Liver (tissue), 9 donors: ENCODE data around the gene NDUFS5. TPM values are rescaled to one million over a fixed set of nuclear protein-coding genes. Genes with fewer than 3 reads are reported as not detected.

Experiments used
- DNase-seq: peaks from one replicate; pipeline ENCODE4 v3.0.0-alpha.2; 2017; ENCODE audit warnings: low spot score
- H3K27ac ChIP-seq, 2 donors: one replicate each; pipeline ENCODE4 v1.7.0; 2013; ENCODE audit warnings: inconsistent platforms in 2 of 2, low read length in 2 of 2, control low read depth in 1 of 2, low read depth in 1 of 2, mild to moderate bottlenecking in 1 of 2
- H3K27me3 ChIP-seq, 4 donors: one replicate each; pipeline versions ENCODE4 v1.6.1 to v1.7.0; 2013; ENCODE audit warnings: low read length in 3 of 4, inconsistent platforms in 1 of 4, mild to moderate bottlenecking in 1 of 4, moderate library complexity in 1 of 4; ENCODE audit not compliant: control insufficient read depth in 4 of 4, insufficient read depth in 4 of 4
- H3K36me3 ChIP-seq, 4 donors: one replicate each; pipeline versions ENCODE4 v1.6.1 to v1.7.0; 2013; ENCODE audit warnings: low read length in 3 of 4, mild to moderate bottlenecking in 3 of 4, low read depth in 1 of 4, moderate library complexity in 1 of 4; ENCODE audit not compliant: control insufficient read depth in 4 of 4, insufficient read depth in 3 of 4
- H3K4me1 ChIP-seq, 4 donors: one replicate each; pipeline versions ENCODE4 v1.6.1 to v1.7.0; 2013; ENCODE audit warnings: low read length in 3 of 4, mild to moderate bottlenecking in 3 of 4, moderate library complexity in 1 of 4; ENCODE audit not compliant: control insufficient read depth in 4 of 4, insufficient read depth in 4 of 4
- H3K4me3 ChIP-seq, 3 donors: one replicate each; pipeline versions ENCODE4 v1.6.1 to v1.7.0; 2013; ENCODE audit warnings: low read length in 3 of 3, control low read depth in 1 of 3, low read depth in 1 of 3, mild to moderate bottlenecking in 1 of 3
- H3K9ac ChIP-seq, 2 donors: one replicate each; pipeline ENCODE4 v1.7.0; 2013; ENCODE audit warnings: low read length in 2 of 2, mild to moderate bottlenecking in 2 of 2, moderate library complexity in 2 of 2, control low read depth in 1 of 2, low read depth in 1 of 2
- H3K9me3 ChIP-seq, 4 donors: one replicate each; pipeline versions ENCODE4 v1.6.1 to v1.7.0; 2013; ENCODE audit warnings: low read length in 3 of 4; ENCODE audit not compliant: control insufficient read depth in 4 of 4
- EGR1 ChIP-seq, 2 donors: IDR thresholded peaks; 2 replicates each; pipeline ENCODE4 v1.6.1; 2016 to 2018; ENCODE audit warnings: antibody characterized with exemption in 2 of 2, low read depth in 2 of 2
- FOXA1 ChIP-seq: IDR thresholded peaks from 2 replicates; pipeline ENCODE4 v1.6.1; 2016; ENCODE audit warnings: antibody characterized with exemption
- FOXA2 ChIP-seq: IDR thresholded peaks from 2 replicates; pipeline ENCODE4 v1.6.1; 2016; ENCODE audit warnings: antibody characterized with exemption
- GABPA ChIP-seq, 2 donors: IDR thresholded peaks in 1 of 2; conservative IDR thresholded peaks in 1 of 2; 2 replicates each; pipeline ENCODE4 v1.6.1; 2016; ENCODE audit warnings: antibody characterized with exemption in 2 of 2, mild to moderate bottlenecking in 1 of 2, moderate library complexity in 1 of 2
- HNF4A ChIP-seq, 2 donors: conservative IDR thresholded peaks; 2 replicates each; pipeline ENCODE4 v1.6.1; 2016; ENCODE audit warnings: antibody characterized with exemption in 2 of 2, mild to moderate bottlenecking in 2 of 2
- JUND ChIP-seq, 2 donors: IDR thresholded peaks; 2 replicates each; pipeline ENCODE4 v1.6.1; 2016; ENCODE audit warnings: antibody characterized with exemption in 2 of 2
- NR2F2 ChIP-seq: IDR thresholded peaks from 2 replicates; pipeline ENCODE4 v1.6.1; 2016; ENCODE audit warnings: antibody characterized with exemption
- RAD21 ChIP-seq, 2 donors: IDR thresholded peaks; 2 replicates each; pipeline ENCODE4 v1.6.1; 2016; ENCODE audit warnings: antibody characterized with exemption in 2 of 2, mild to moderate bottlenecking in 2 of 2
- SP1 ChIP-seq: IDR thresholded peaks from 2 replicates; pipeline ENCODE4 v1.6.1; 2018; ENCODE audit warnings: antibody characterized with exemption, mild to moderate bottlenecking
- TAF1 ChIP-seq: conservative IDR thresholded peaks from 2 replicates; pipeline ENCODE4 v1.6.1; 2016; ENCODE audit warnings: antibody characterized with exemption, mild to moderate bottlenecking
- YY1 ChIP-seq: IDR thresholded peaks from 2 replicates; pipeline ENCODE4 v1.6.1; 2016; ENCODE audit warnings: antibody characterized with exemption, mild to moderate bottlenecking
- WGBS: extraction: QIAGEN DNeasy Blood & Tissue Kit; methylation state at CpG from one replicate; pipeline ENCODE4 v1.1.7; 2013; 5-methylcytosine and 5-hydroxymethylcytosine counted together
- polyA plus RNA-seq, 2 donors: library from polyadenylated mRNA; stranded (reverse) in 1 of 2; unstranded in 1 of 2; fragments of 200-250 nt in 1 of 2; fragments of >200 nt in 1 of 2; fragmentation: Nextera tagmentation in 1 of 2; extraction: Ambion mirVana in 1 of 2; gene quantifications; one replicate each; pipeline versions ENCODE4 v1.2.1 to v1.2.3, GENCODE V29; 2013 to 2015
- total RNA-seq, 2 donors: library from RNA; depleted of rRNA; stranded (reverse); fragments of >200 nt; gene quantifications; one replicate each; pipeline ENCODE4 v1.2.3, GENCODE V29; 2014
- TF ChIP-seq, protein P1 (sequence below): IDR thresholded peaks from 2 replicates; pipeline ENCODE4 v1.6.1; 2016; ENCODE audit warnings: antibody characterized with exemption
- TF ChIP-seq, protein P2 (sequence below): IDR thresholded peaks from 2 replicates; pipeline ENCODE4 v1.6.1; 2016; ENCODE audit warnings: antibody characterized with exemption
- TF ChIP-seq, protein P3 (sequence below): IDR thresholded peaks from 2 replicates; pipeline ENCODE4 v1.6.1; 2016; ENCODE audit warnings: antibody characterized with exemption, mild to moderate bottlenecking
- TF ChIP-seq, protein P4 (sequence below): fragments of 150-350 bp; IDR thresholded peaks from 2 replicates; pipeline ENCODE4 v1.5.1; 2017; ENCODE audit warnings: improper control_type of control experiment, low read depth, low read length; ENCODE audit not compliant: missing input control
- TF ChIP-seq, protein P5 (sequence below): IDR thresholded peaks from 2 replicates; pipeline ENCODE4 v1.6.1; 2016; ENCODE audit warnings: antibody characterized with exemption
- donor health status: healthy.
- donor health status: healthy.
- donor health status: healthy.
- donor health status: healthy.
- donor health status: healthy.

NDUFS5 gene
- total and polyA plus RNA-seq, 4 donors = 193 to 308 (median 236) TPM

DNA sequence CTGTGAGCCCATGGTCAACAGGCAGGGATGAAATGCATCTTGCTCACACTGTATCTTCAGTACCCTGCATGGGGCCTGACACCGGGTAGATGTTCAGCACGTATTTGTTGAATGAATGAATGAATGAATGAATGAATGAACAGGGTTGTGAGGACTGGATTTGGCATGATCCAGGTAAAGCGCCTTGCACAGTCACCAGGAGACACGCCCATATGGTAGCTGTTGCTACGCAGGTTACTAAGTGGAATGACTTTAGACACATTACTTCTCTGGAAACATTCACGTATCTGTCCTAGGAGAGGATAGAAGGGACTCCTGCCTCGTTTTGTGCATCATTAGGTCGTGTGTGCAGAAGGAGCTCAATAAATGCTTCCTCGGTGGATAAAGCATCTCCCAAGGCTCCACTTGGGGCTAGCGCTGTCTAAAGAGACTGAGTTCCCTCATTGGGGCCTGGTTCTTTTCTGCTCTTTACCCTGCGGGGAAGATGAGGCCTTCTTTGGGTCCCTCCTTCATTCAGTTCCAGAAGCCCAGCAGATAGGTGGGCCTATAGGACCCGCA lies 54.2 kb downstream of the NDUFS5 start:
- H3K4me3 ChIP-seq = no peak overlapping the region
- TF ChIP-seq FOXA2 (no peak), TAF1 (no peak), SP1 (no peak), NR2F2 (no peak), HNF4A (conservative IDR thresholded peaks at IDR 0.05) (no peak), FOXA1 (no peak), GABPA (IDR thresholded peaks at IDR 0.05 in 1 of 2, conservative IDR thresholded peaks at IDR 0.05 in 1 of 2) (no peak), EGR1 (IDR thresholded peaks at IDR 0.05; ENCODE audit: low read depth in 2 of 2) (no peak)
- TF ChIP-seq, protein P1, sequence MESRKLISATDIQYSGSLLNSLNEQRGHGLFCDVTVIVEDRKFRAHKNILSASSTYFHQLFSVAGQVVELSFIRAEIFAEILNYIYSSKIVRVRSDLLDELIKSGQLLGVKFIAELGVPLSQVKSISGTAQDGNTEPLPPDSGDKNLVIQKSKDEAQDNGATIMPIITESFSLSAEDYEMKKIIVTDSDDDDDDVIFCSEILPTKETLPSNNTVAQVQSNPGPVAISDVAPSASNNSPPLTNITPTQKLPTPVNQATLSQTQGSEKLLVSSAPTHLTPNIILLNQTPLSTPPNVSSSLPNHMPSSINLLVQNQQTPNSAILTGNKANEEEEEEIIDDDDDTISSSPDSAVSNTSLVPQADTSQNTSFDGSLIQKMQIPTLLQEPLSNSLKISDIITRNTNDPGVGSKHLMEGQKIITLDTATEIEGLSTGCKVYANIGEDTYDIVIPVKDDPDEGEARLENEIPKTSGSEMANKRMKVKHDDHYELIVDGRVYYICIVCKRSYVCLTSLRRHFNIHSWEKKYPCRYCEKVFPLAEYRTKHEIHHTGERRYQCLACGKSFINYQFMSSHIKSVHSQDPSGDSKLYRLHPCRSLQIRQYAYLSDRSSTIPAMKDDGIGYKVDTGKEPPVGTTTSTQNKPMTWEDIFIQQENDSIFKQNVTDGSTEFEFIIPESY = no peak
- TF ChIP-seq, protein P2, sequence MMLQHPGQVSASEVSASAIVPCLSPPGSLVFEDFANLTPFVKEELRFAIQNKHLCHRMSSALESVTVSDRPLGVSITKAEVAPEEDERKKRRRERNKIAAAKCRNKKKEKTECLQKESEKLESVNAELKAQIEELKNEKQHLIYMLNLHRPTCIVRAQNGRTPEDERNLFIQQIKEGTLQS = no peak
- TF ChIP-seq, protein P3, sequence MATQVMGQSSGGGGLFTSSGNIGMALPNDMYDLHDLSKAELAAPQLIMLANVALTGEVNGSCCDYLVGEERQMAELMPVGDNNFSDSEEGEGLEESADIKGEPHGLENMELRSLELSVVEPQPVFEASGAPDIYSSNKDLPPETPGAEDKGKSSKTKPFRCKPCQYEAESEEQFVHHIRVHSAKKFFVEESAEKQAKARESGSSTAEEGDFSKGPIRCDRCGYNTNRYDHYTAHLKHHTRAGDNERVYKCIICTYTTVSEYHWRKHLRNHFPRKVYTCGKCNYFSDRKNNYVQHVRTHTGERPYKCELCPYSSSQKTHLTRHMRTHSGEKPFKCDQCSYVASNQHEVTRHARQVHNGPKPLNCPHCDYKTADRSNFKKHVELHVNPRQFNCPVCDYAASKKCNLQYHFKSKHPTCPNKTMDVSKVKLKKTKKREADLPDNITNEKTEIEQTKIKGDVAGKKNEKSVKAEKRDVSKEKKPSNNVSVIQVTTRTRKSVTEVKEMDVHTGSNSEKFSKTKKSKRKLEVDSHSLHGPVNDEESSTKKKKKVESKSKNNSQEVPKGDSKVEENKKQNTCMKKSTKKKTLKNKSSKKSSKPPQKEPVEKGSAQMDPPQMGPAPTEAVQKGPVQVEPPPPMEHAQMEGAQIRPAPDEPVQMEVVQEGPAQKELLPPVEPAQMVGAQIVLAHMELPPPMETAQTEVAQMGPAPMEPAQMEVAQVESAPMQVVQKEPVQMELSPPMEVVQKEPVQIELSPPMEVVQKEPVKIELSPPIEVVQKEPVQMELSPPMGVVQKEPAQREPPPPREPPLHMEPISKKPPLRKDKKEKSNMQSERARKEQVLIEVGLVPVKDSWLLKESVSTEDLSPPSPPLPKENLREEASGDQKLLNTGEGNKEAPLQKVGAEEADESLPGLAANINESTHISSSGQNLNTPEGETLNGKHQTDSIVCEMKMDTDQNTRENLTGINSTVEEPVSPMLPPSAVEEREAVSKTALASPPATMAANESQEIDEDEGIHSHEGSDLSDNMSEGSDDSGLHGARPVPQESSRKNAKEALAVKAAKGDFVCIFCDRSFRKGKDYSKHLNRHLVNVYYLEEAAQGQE = no peak
- TF ChIP-seq, protein P4, sequence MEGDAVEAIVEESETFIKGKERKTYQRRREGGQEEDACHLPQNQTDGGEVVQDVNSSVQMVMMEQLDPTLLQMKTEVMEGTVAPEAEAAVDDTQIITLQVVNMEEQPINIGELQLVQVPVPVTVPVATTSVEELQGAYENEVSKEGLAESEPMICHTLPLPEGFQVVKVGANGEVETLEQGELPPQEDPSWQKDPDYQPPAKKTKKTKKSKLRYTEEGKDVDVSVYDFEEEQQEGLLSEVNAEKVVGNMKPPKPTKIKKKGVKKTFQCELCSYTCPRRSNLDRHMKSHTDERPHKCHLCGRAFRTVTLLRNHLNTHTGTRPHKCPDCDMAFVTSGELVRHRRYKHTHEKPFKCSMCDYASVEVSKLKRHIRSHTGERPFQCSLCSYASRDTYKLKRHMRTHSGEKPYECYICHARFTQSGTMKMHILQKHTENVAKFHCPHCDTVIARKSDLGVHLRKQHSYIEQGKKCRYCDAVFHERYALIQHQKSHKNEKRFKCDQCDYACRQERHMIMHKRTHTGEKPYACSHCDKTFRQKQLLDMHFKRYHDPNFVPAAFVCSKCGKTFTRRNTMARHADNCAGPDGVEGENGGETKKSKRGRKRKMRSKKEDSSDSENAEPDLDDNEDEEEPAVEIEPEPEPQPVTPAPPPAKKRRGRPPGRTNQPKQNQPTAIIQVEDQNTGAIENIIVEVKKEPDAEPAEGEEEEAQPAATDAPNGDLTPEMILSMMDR = no peak

DNA sequence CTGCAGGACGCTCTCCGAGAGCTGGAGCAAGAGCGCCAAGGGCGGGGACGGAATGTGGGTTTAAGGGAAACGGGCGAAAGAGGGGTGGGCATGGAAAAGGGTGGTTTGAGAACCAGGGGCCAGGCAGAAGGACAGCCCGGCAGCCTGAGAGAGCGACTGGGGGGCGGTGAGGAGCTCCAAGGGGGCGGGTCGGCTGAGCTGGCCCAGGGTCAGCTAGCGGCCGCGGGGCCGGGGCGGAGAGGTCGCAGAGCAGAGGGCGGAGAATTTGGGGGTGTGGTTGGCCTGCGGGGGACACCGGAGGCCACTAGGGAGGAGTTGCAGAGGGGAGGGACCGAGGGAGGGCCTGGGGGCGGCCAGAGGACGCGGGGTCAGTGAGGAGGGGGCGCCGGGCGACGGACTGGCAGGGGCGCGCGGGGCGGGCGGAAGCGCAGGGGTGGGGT lies 54.7 kb downstream of the NDUFS5 start:
- H3K9ac ChIP-seq = no peak overlapping the region

More for the DNA sequence above, 54.2 kb downstream of the NDUFS5 start:
- Histone ChIP-seq H3K9me3 (no peaks in the 10 kb centered on the region), H3K36me3 (no peaks in the 10 kb centered on the region), H3K9ac (no peak overlapping the region), H3K27me3 (peaks cover 0 to 5% (median 0%) of the 10 kb centered on the region in 4 donors), H3K27ac (no peak overlapping the region), H3K4me1 (peaks cover 6 to 22% (median 13%) of the 10 kb centered on the region in 4 donors)
- WGBS = 78% methylated on average over 12 of the region's 12 CpGs
- no peak for DNase-seq

More for the DNA sequence above, 54.7 kb downstream of the NDUFS5 start:
- TF ChIP-seq FOXA2 = no peak
- no peak for TF ChIP-seq YY1
- no peak for TF ChIP-seq FOXA1
- no peak for TF ChIP-seq RAD21 (IDR thresholded peaks at IDR 0.05)
- TF ChIP-seq HNF4A (conservative IDR thresholded peaks at IDR 0.05) = no peak
- TF ChIP-seq JUND (IDR thresholded peaks at IDR 0.05) = no peak
- no peak for TF ChIP-seq EGR1 (IDR thresholded peaks at IDR 0.05; ENCODE audit: low read depth in 2 of 2)
- no peak for TF ChIP-seq GABPA (IDR thresholded peaks at IDR 0.05 in 1 of 2, conservative IDR thresholded peaks at IDR 0.05 in 1 of 2)
- TF ChIP-seq, protein P5, sequence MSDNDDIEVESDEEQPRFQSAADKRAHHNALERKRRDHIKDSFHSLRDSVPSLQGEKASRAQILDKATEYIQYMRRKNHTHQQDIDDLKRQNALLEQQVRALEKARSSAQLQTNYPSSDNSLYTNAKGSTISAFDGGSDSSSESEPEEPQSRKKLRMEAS = no peak
- TF ChIP-seq TAF1 = no peak
- TF ChIP-seq SP1 = no peak
- peaks cover 6 to 22% (median 13%) of the 10 kb centered on the region in 4 donors for H3K4me1 ChIP-seq
- peaks cover 0 to 5% (median 0%) of the 10 kb centered on the region in 4 donors for H3K27me3 ChIP-seq
- peak overlapping the region in 1 of 3 donors; percentile 61 for H3K4me3 ChIP-seq
- H3K27ac ChIP-seq = no peak overlapping the region
- no peaks in the 10 kb centered on the region for H3K9me3 ChIP-seq
- no peak for DNase-seq
- WGBS = 21% methylated on average over 35 of the region's 35 CpGs
- H3K36me3 ChIP-seq = no peaks in the 10 kb centered on the region
